ENCODE data around the gene TOP3B.

TOP3B gene

GRCh38 chr22:22010358-22010757, 27.8 kb upstream of the TOP3B start:
- no peak for DNase-seq

- DNase-seq = no peak
Observed at GRCh38 chr22:22009661-22010060, 27.1 kb upstream of the TOP3B start.

- DNase-seq = no peak
Observed at GRCh38 chr22:22006596-22006990, 24.0 kb upstream of the TOP3B start.

- no peak for DNase-seq
Observed at GRCh38 chr22:22005945-22006595, 23.5 kb upstream of the TOP3B start.

GRCh38 chr22:22003233-22003632, 20.6 kb upstream of the TOP3B start:
- no peak for DNase-seq

- DNase-seq = no peak
Observed at GRCh38 chr22:22002526-22003055, 20.0 kb upstream of the TOP3B start.

GRCh38 chr22:22001664-22002525, 19.3 kb upstream of the TOP3B start:
- DNase-seq = no peak

GRCh38 chr22:21998595-21999247, 16.1 kb upstream of the TOP3B start:
- DNase-seq = no peak

- no peak for DNase-seq
Observed at GRCh38 chr22:21996175-21996720, 13.7 kb upstream of the TOP3B start.

- no peak for DNase-seq
Observed at GRCh38 chr22:21995660-21996059, 13.1 kb upstream of the TOP3B start.

GRCh38 chr22:21994881-21995444, 12.4 kb upstream of the TOP3B start:
- no peak for DNase-seq

- no peak for DNase-seq
Observed at GRCh38 chr22:21992593-21993237, 10.1 kb upstream of the TOP3B start.

- DNase-seq = no peak
Observed at GRCh38 chr22:21991774-21992173, 9.2 kb upstream of the TOP3B start.

GRCh38 chr22:21991304-21991596, 8.7 kb upstream of the TOP3B start:
- no peak for DNase-seq

- no peak for DNase-seq
Observed at GRCh38 chr22:21990445-21991303, 8.1 kb upstream of the TOP3B start.

- DNase-seq = no peak
Observed at GRCh38 chr22:21989049-21989448, 6.5 kb upstream of the TOP3B start.

- no peak for DNase-seq
Observed at GRCh38 chr22:21985214-21985613, 2.6 kb upstream of the TOP3B start.

- no peak for DNase-seq
Observed at GRCh38 chr22:21984793-21985192, 2.2 kb upstream of the TOP3B start.

- no peak for DNase-seq
Observed at GRCh38 chr22:21981874-21982273, 713 bp downstream of the TOP3B start.

GRCh38 chr22:21980547-21980946, 2.0 kb downstream of the TOP3B start:
- no peak for DNase-seq

- DNase-seq = no peak
Observed at GRCh38 chr22:21978564-21979386, 3.8 kb downstream of the TOP3B start.

Measured in T-helper 9 cell (primary cell).